ENCODE results near the gene KNCN. TPM values are rescaled to one million over a fixed set of nuclear protein-coding genes. Genes with fewer than 3 reads are reported as not detected.

Gene KNCN
- total and polyA plus RNA-seq, 2 donors (not counting 1 experiment from before 2014, with no cell fraction given) = not detected

DNA sequence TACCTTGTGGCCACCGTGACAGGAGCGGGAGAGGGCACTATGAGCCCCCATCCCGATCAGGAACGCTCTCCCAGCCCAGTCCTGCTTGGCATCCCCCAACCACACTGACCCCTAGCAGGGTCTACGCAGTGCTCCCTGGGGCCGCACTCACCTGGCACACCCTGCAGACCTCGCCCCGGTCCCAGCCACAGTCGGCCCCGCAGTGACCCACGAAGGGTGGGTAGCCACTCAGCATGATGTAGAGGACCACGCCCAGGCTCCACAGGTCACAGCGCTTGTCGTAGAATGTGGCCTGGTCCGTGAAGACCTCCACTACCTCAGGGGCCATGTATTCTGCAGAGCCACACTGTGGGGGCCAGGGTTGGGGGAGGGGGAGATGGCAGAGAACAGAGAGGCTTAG, 11.1 kb upstream of the KNCN start:
- no peaks in the 10 kb centered on the region for H4K20me1 ChIP-seq (ENCODE audit: control insufficient read depth, insufficient read depth, low read length, poor library complexity, severe bottlenecking)
- CTCF ChIA-PET = no interaction called here
- intact Hi-C loops (cut with micrococcal nuclease) = no loop called here
- H3K9me3 Mint-ChIP-seq (ENCODE audit: insufficient read depth) = no peaks in the 10 kb centered on the region
- H3K27me3 ChIP-seq (replicated peaks in 1 of 4; ENCODE audit: control extremely low read depth in 1 of 4, control insufficient read depth in 3 of 4, insufficient read depth in 4 of 4, low read length in 3 of 4) = no peaks in the 10 kb centered on the region
- H3K4me1 ChIP-seq (ENCODE audit: control insufficient read depth in 2 of 2, insufficient read depth in 2 of 2, low read length in 2 of 2) = no peaks in the 10 kb centered on the region
- POLR2A ChIA-PET = no interaction called here
- ATAC-seq (ENCODE audit: low read depth) (no peak), DNase-seq (no peak)
- H3K9ac ChIP-seq (ENCODE audit: low read length) = no peak overlapping the region
- H3K4me3 Mint-ChIP-seq = no peak overlapping the region
- H3K36me3 ChIP-seq (replicated peaks in 1 of 2; ENCODE audit: control extremely low read depth in 1 of 2, control insufficient read depth in 1 of 2, extremely low read depth in 1 of 2, insufficient read depth in 2 of 2, low read length in 1 of 2) = peaks cover 2 to 47% of the 10 kb centered on the region in 2 experiments
- H2AFZ ChIP-seq (ENCODE audit: insufficient read depth, low read depth, low read length, poor library complexity, severe bottlenecking) = no peak overlapping the region
- no peak overlapping the region for H3K27ac ChIP-seq (ENCODE audit: low read length in 2 of 2)
- 99% methylated on average over 15 of the region's 15 CpGs for WGBS (ENCODE audit: insufficient coverage)
- no peak for TF ChIP-seq EZH2 (IDR thresholded peaks at IDR 0.05; ENCODE audit: borderline replicate concordance, insufficient read depth, low read depth, low read length, poor library complexity, severe bottlenecking)
- TF ChIP-seq, protein P1, sequence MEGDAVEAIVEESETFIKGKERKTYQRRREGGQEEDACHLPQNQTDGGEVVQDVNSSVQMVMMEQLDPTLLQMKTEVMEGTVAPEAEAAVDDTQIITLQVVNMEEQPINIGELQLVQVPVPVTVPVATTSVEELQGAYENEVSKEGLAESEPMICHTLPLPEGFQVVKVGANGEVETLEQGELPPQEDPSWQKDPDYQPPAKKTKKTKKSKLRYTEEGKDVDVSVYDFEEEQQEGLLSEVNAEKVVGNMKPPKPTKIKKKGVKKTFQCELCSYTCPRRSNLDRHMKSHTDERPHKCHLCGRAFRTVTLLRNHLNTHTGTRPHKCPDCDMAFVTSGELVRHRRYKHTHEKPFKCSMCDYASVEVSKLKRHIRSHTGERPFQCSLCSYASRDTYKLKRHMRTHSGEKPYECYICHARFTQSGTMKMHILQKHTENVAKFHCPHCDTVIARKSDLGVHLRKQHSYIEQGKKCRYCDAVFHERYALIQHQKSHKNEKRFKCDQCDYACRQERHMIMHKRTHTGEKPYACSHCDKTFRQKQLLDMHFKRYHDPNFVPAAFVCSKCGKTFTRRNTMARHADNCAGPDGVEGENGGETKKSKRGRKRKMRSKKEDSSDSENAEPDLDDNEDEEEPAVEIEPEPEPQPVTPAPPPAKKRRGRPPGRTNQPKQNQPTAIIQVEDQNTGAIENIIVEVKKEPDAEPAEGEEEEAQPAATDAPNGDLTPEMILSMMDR (IDR thresholded peaks at IDR 0.05) = no peak
- no peaks in the 10 kb centered on the region for H3K4me1 Mint-ChIP-seq
- H3K4me2 ChIP-seq (replicated peaks; ENCODE audit: low read depth, low read length, poor library complexity, severe bottlenecking) = no peak overlapping the region
- H3K79me2 ChIP-seq (ENCODE audit: control insufficient read depth, insufficient read depth, low read length) = no peaks in the 10 kb centered on the region
- H3K27me3 Mint-ChIP-seq = no peaks in the 10 kb centered on the region
- H3K4me3 ChIP-seq (ENCODE audit: control extremely low read depth in 1 of 5, extremely low read depth in 1 of 5, insufficient read depth in 1 of 5, low read depth in 2 of 5, low read length in 4 of 5) = no peak overlapping the region
- no peak overlapping the region for H3K27ac Mint-ChIP-seq
- H3K9me3 ChIP-seq (ENCODE audit: control extremely low read depth in 1 of 3, control insufficient read depth in 2 of 3, insufficient read depth in 1 of 3, low read length in 2 of 3) = no peaks in the 10 kb centered on the region

GRCh38 chr1:46558966-46559365, 7.5 kb upstream of the KNCN start:
- Histone ChIP-seq H3K79me2 (ENCODE audit: control insufficient read depth, insufficient read depth, low read length) (no peaks in the 10 kb centered on the region), H3K27ac (ENCODE audit: low read length in 2 of 2) (no peak overlapping the region), H3K4me1 (ENCODE audit: control insufficient read depth in 2 of 2, insufficient read depth in 2 of 2, low read length in 2 of 2) (no peaks in the 10 kb centered on the region), H3K9me3 (ENCODE audit: control extremely low read depth in 1 of 3, control insufficient read depth in 2 of 3, insufficient read depth in 1 of 3, low read length in 2 of 3) (no peaks in the 10 kb centered on the region), H3K9ac (ENCODE audit: low read length) (no peak overlapping the region), H4K20me1 (ENCODE audit: control insufficient read depth, insufficient read depth, low read length, poor library complexity, severe bottlenecking) (no peaks in the 10 kb centered on the region), H2AFZ (ENCODE audit: insufficient read depth, low read depth, low read length, poor library complexity, severe bottlenecking) (no peak overlapping the region), H3K4me2 (replicated peaks; ENCODE audit: low read depth, low read length, poor library complexity, severe bottlenecking) (no peak overlapping the region), H3K36me3 (replicated peaks in 1 of 2; ENCODE audit: control extremely low read depth in 1 of 2, control insufficient read depth in 1 of 2, extremely low read depth in 1 of 2, insufficient read depth in 2 of 2, low read length in 1 of 2) (peaks cover 0 to 25% of the 10 kb centered on the region in 2 experiments), H3K4me3 (ENCODE audit: control extremely low read depth in 1 of 5, extremely low read depth in 1 of 5, insufficient read depth in 1 of 5, low read depth in 2 of 5, low read length in 4 of 5) (no peak overlapping the region), H3K27me3 (replicated peaks in 1 of 4; ENCODE audit: control extremely low read depth in 1 of 4, control insufficient read depth in 3 of 4, insufficient read depth in 4 of 4, low read length in 3 of 4) (no peaks in the 10 kb centered on the region)
- TF ChIP-seq, protein P1 (IDR thresholded peaks at IDR 0.05) = no peak
- TF ChIP-seq EZH2 (IDR thresholded peaks at IDR 0.05; ENCODE audit: borderline replicate concordance, insufficient read depth, low read depth, low read length, poor library complexity, severe bottlenecking) = no peak
- Mint-ChIP-seq H3K4me1 (no peaks in the 10 kb centered on the region), H3K9me3 (ENCODE audit: insufficient read depth) (no peaks in the 10 kb centered on the region), H3K4me3 (no peak overlapping the region), H3K27ac (no peak overlapping the region), H3K27me3 (no peaks in the 10 kb centered on the region)
- no peak for ATAC-seq (ENCODE audit: low read depth)
- DNase-seq = no peak
- POLR2A ChIA-PET = no interaction called here
- 99% methylated on average over 7 of the region's 8 CpGs for WGBS (ENCODE audit: insufficient coverage)
- CTCF ChIA-PET = interaction anchor here (1.2 kb wide), 1 partner anchor 26 kb away, joined by 5 read pairs; no protein-coding TSS in a partner anchor
- intact Hi-C loops (cut with micrococcal nuclease) = no loop called here
